ENCODE measurements around the gene TBC1D3I. TPM values are rescaled to one million over a fixed set of nuclear protein-coding genes. Genes with fewer than 3 reads are reported as not detected.
A peak's percentile ranks its signal among the peaks of the same experiment; 100 is the strongest.
"Not testable (repeated sequence)": the region's sequence is repeated elsewhere in the genome, so short reads cannot be mapped to it uniquely, and the experiment has no call there.

The TBC1D3I gene
- total RNA-seq, 4 donors from 2014 or later: 0.70 to 0.80 TPM; not detected in 2

- peaks cover 0 to 6% (median 0%) of the 10 kb centered on the region in 4 donors for H3K4me1 ChIP-seq
- H3K27me3 ChIP-seq: no peaks in the 10 kb centered on the region
- TF ChIP-seq CTCF (IDR thresholded peaks at IDR 0.05) (no peak), POLR2A (IDR thresholded peaks at IDR 0.05) (no peak)
- no peaks in the 10 kb centered on the region for H3K36me3 ChIP-seq
- H3K4me3 ChIP-seq: no peak overlapping the region
- H3K27ac ChIP-seq: peak overlapping the region in 1 of 4 donors; percentile 3
- no peaks in the 10 kb centered on the region for H3K9me3 ChIP-seq
- DNase-seq: no peak
These were observed 49.5 kb downstream of the TBC1D3I start for GRCh38 chr17:36214918-36215317.

GRCh38 chr17:36213695-36214094 lies 50.7 kb downstream of the TBC1D3I start:
- Histone ChIP-seq H3K4me1 (peaks cover 0 to 6% (median 0%) of the 10 kb centered on the region in 4 donors), H3K36me3 (no peaks in the 10 kb centered on the region), H3K27me3 (no peaks in the 10 kb centered on the region), H3K9me3 (no peaks in the 10 kb centered on the region), H3K27ac (no peak overlapping the region), H3K4me3 (no peak overlapping the region)
- no peak for DNase-seq
- TF ChIP-seq POLR2A (IDR thresholded peaks at IDR 0.05): no peak
- TF ChIP-seq CTCF (IDR thresholded peaks at IDR 0.05): no peak

- H3K27me3 ChIP-seq: no peaks in the 10 kb centered on the region
- H3K4me3 ChIP-seq: no peak overlapping the region
- no peak for DNase-seq
- H3K4me1 ChIP-seq: peaks cover 0 to 6% (median 0%) of the 10 kb centered on the region in 4 donors
- H3K36me3 ChIP-seq: no peaks in the 10 kb centered on the region
- H3K27ac ChIP-seq: no peak overlapping the region
- H3K9me3 ChIP-seq: no peaks in the 10 kb centered on the region
- TF ChIP-seq POLR2A (IDR thresholded peaks at IDR 0.05): no peak
- TF ChIP-seq CTCF (IDR thresholded peaks at IDR 0.05): no peak
These were observed 51.4 kb downstream of the TBC1D3I start for GRCh38 chr17:36212966-36213365.

- no peak for TF ChIP-seq POLR2A (IDR thresholded peaks at IDR 0.05)
- TF ChIP-seq CTCF (IDR thresholded peaks at IDR 0.05): no peak
- peaks cover 0 to 6% (median 0%) of the 10 kb centered on the region in 4 donors for H3K4me1 ChIP-seq
- no peak for DNase-seq
- H3K27ac ChIP-seq: peak overlapping the region in 1 of 4 donors; percentile 52
- H3K9me3 ChIP-seq: no peaks in the 10 kb centered on the region
- H3K4me3 ChIP-seq: no peak overlapping the region
- no peaks in the 10 kb centered on the region for H3K36me3 ChIP-seq
- no peaks in the 10 kb centered on the region for H3K27me3 ChIP-seq
These were observed 52.1 kb downstream of the TBC1D3I start for GRCh38 chr17:36212272-36212605.

- not testable (repeated sequence) for H3K27me3 ChIP-seq, H3K36me3 ChIP-seq, H3K4me1 ChIP-seq, DNase-seq, H3K4me3 ChIP-seq, H3K9me3 ChIP-seq
- H3K27ac ChIP-seq: peak overlapping the region in 1 of 4 donors; percentile 52
These were observed 52.7 kb downstream of the TBC1D3I start for GRCh38 chr17:36211484-36212271.

- not testable (repeated sequence) for H3K4me1 ChIP-seq, H3K9me3 ChIP-seq, H3K36me3 ChIP-seq, H3K27me3 ChIP-seq, H3K4me3 ChIP-seq
- peak within 1 kb of the TSS in 2 of 4 donors; percentile 46 to 52 for H3K27ac ChIP-seq
- peak in 2 of 3 donors; percentile 63 to 66 for DNase-seq
These were observed 53.7 kb downstream of the TBC1D3I start, which contains the start of gene CCL4L2 for GRCh38 chr17:36210439-36211211. Gene CCL4L2, plus strand, starts transcription at chr17:36211063.
